ENCODE results near the gene ZFYVE21.

ZFYVE21 gene

GRCh38 chr14:103715052-103716000 lies at the start of gene ZFYVE21, which contains the start of gene XRCC3:
TSS of gene ZFYVE21 (plus strand) at chr14:103715810. CDS start at chr14:103715842, 32 bp downstream.
TSS of gene XRCC3 (minus strand) at chr14:103715451. CDS start at chr14:103711087, 4,364 bp downstream.
- peak within 1 kb of the TSS; percentile 39 to 97 (median 78) for H3K4me3 ChIP-seq
- peak within 1 kb of the TSS; percentile 64 to 92 (median 83) for H3K27ac ChIP-seq

- Histone ChIP-seq H3K27ac (no peak overlapping the region), H3K4me3 (no peak overlapping the region)
Measured at GRCh38 chr14:103667671-103668070, 47.9 kb upstream of the ZFYVE21 start.

- Histone ChIP-seq H3K4me3 (no peak overlapping the region), H3K27ac (no peak overlapping the region)
Measured at GRCh38 chr14:103668117-103668516, 47.5 kb upstream of the ZFYVE21 start.

GRCh38 chr14:103669370-103669769 lies 46.2 kb upstream of the ZFYVE21 start:
- Histone ChIP-seq H3K27ac (no peak overlapping the region), H3K4me3 (no peak overlapping the region)

- no peak overlapping the region for H3K27ac ChIP-seq
- no peak overlapping the region for H3K4me3 ChIP-seq
Measured at GRCh38 chr14:103671911-103672310, 43.7 kb upstream of the ZFYVE21 start.

- H3K27ac ChIP-seq = no peak overlapping the region
- H3K4me3 ChIP-seq = no peak overlapping the region
Measured at GRCh38 chr14:103675957-103676356, 39.7 kb upstream of the ZFYVE21 start.

GRCh38 chr14:103676881-103677675 lies 38.5 kb upstream of the ZFYVE21 start:
- Histone ChIP-seq H3K27ac (peak overlapping the region in 1 of 21 experiments; percentile 13), H3K4me3 (no peak overlapping the region)

- H3K27ac ChIP-seq = peak overlapping the region in 2 of 21 experiments; percentile 8 to 28
- no peak overlapping the region for H3K4me3 ChIP-seq
Measured at GRCh38 chr14:103679351-103679750, 36.3 kb upstream of the ZFYVE21 start.

GRCh38 chr14:103680491-103681231 lies 34.9 kb upstream of the ZFYVE21 start:
- Histone ChIP-seq H3K27ac (no peak overlapping the region), H3K4me3 (no peak overlapping the region)

- no peak overlapping the region for H3K27ac ChIP-seq
- H3K4me3 ChIP-seq = no peak overlapping the region
Measured at GRCh38 chr14:103683139-103683538, 32.5 kb upstream of the ZFYVE21 start.

- H3K4me3 ChIP-seq = no peak overlapping the region
- H3K27ac ChIP-seq = no peak overlapping the region
Measured at GRCh38 chr14:103684471-103684870, 31.1 kb upstream of the ZFYVE21 start.

- no peak overlapping the region for H3K27ac ChIP-seq
- no peak overlapping the region for H3K4me3 ChIP-seq
Measured at GRCh38 chr14:103684871-103685270, 30.7 kb upstream of the ZFYVE21 start.

- Histone ChIP-seq H3K27ac (no peak overlapping the region), H3K4me3 (no peak overlapping the region)
Measured at GRCh38 chr14:103685276-103686211, 30.1 kb upstream of the ZFYVE21 start.

- Histone ChIP-seq H3K27ac (no peak overlapping the region), H3K4me3 (no peak overlapping the region)
Measured at GRCh38 chr14:103686831-103687485, 28.7 kb upstream of the ZFYVE21 start.

- H3K27ac ChIP-seq = no peak overlapping the region
- H3K4me3 ChIP-seq = no peak overlapping the region
Measured at GRCh38 chr14:103687712-103688111, 27.9 kb upstream of the ZFYVE21 start.

GRCh38 chr14:103688441-103688840 lies 27.2 kb upstream of the ZFYVE21 start:
- peak overlapping the region in 2 of 21 experiments; percentile 21 to 27 for H3K27ac ChIP-seq
- no peak overlapping the region for H3K4me3 ChIP-seq

GRCh38 chr14:103688906-103689902 lies 26.4 kb upstream of the ZFYVE21 start:
- Histone ChIP-seq H3K4me3 (no peak overlapping the region), H3K27ac (peak overlapping the region in 9 of 21 experiments; percentile 6 to 51 (median 27))
